PFSK-1 (cell line): ENCODE data around the gene NRP2.

Experiments used
- FOXP2 ChIP-seq: optimal IDR thresholded peaks from 2 replicates; pipeline ENCODE3; 2011; ENCODE audit warnings: borderline replicate concordance, control low read depth, inconsistent platforms; ENCODE audit not compliant: insufficient read depth; ENCODE audit errors: extremely low read length, extremely low read depth
- POLR2AphosphoS5 ChIP-seq: IDR thresholded peaks from 2 replicates; pipeline ENCODE4 v1.6.1; 2012; ENCODE audit warnings: low read depth, mild to moderate bottlenecking, control low read depth, low read length, moderate library complexity
- SIN3A ChIP-seq: IDR thresholded peaks from 2 replicates; pipeline ENCODE4 v1.6.1; 2012; ENCODE audit warnings: mild to moderate bottlenecking, low read length, moderate library complexity, borderline replicate concordance; ENCODE audit not compliant: insufficient read depth
- TAF1 ChIP-seq: IDR thresholded peaks from 2 replicates; pipeline ENCODE4 v1.6.1; 2012; ENCODE audit warnings: low read length, control low read depth, borderline replicate concordance; ENCODE audit not compliant: insufficient read depth
- TF ChIP-seq, protein P1 (sequence below), 2 experiments: IDR thresholded peaks; 2 replicates each; pipeline versions ENCODE4 v1.6.1 to v1.8.0; 2011 to 2012; ENCODE audit warnings: low read depth in 2 of 2, low read length in 2 of 2, control low read depth in 1 of 2, inconsistent platforms in 1 of 2, mild to moderate bottlenecking in 1 of 2, moderate library complexity in 1 of 2; ENCODE audit not compliant: insufficient read depth in 1 of 2

Gene NRP2

DNA sequence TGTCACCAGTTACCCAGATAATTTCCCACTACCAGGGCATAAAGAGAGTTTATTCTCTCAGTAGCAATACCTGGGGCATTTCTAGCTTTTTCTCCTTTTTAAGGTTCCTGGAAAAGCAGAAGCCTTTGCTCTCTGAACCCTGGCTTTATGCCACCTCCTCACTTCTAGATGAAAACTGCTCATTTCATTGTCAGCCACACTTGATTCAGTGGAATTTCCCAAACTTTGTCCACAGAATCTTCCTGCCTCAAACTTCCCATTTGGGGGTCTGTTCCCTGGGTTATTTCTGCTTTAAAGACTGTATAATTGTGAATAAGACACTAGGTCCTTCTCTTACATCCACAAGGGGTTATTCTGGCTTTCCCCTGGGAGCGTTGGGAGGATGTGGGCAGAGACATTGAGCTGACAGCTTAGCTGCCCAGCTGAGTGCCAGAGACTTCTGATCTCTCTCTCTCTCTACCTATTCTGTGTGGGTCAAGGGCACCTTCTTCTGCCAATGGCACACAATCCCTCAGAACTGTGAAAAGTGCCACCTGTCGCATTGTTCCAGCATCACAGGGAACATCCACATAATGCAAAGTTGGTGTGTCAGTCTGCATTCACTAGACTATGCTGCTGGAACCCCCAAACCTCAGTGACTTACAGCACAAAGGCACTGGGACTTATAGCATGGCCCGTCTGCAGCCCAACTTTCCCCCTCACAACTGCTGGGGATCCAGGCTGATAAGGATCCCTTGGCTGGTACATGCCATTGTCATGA lies 19.9 kb upstream of the NRP2 start:
- TF ChIP-seq FOXP2 (no peak), SIN3A (no peak), TAF1 (no peak), POLR2AphosphoS5 (no peak)
- TF ChIP-seq, protein P1, sequence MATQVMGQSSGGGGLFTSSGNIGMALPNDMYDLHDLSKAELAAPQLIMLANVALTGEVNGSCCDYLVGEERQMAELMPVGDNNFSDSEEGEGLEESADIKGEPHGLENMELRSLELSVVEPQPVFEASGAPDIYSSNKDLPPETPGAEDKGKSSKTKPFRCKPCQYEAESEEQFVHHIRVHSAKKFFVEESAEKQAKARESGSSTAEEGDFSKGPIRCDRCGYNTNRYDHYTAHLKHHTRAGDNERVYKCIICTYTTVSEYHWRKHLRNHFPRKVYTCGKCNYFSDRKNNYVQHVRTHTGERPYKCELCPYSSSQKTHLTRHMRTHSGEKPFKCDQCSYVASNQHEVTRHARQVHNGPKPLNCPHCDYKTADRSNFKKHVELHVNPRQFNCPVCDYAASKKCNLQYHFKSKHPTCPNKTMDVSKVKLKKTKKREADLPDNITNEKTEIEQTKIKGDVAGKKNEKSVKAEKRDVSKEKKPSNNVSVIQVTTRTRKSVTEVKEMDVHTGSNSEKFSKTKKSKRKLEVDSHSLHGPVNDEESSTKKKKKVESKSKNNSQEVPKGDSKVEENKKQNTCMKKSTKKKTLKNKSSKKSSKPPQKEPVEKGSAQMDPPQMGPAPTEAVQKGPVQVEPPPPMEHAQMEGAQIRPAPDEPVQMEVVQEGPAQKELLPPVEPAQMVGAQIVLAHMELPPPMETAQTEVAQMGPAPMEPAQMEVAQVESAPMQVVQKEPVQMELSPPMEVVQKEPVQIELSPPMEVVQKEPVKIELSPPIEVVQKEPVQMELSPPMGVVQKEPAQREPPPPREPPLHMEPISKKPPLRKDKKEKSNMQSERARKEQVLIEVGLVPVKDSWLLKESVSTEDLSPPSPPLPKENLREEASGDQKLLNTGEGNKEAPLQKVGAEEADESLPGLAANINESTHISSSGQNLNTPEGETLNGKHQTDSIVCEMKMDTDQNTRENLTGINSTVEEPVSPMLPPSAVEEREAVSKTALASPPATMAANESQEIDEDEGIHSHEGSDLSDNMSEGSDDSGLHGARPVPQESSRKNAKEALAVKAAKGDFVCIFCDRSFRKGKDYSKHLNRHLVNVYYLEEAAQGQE (IDR thresholded peaks at IDR 0.05; ENCODE audit: insufficient read depth in 1 of 2, low read depth in 2 of 2, low read length in 2 of 2): no peak

DNA sequence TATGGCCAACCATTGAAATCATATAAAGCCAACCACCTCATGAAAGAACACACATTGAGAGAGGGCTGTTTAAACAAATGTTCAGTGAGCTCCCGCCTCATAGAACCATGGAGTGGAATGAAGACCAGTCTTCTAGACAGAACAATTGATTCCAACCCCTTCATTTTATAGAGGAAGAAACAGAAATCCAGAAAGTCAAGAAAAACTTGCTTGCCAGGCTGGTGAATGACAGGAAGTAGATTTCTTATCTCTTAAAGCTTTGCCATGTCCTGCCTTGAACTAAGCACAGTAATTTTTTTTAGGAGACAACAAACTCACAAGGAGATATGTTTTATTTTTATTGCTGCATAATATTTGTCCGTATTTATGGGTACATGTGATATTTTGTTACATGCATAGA lies 16.5 kb upstream of the NRP2 start:
- TF ChIP-seq, protein P1 (IDR thresholded peaks at IDR 0.05; ENCODE audit: insufficient read depth in 1 of 2, low read depth in 2 of 2, low read length in 2 of 2): no peak
- TF ChIP-seq TAF1: no peak
- no peak for TF ChIP-seq SIN3A
- no peak for TF ChIP-seq POLR2AphosphoS5
- TF ChIP-seq FOXP2: no peak

DNA sequence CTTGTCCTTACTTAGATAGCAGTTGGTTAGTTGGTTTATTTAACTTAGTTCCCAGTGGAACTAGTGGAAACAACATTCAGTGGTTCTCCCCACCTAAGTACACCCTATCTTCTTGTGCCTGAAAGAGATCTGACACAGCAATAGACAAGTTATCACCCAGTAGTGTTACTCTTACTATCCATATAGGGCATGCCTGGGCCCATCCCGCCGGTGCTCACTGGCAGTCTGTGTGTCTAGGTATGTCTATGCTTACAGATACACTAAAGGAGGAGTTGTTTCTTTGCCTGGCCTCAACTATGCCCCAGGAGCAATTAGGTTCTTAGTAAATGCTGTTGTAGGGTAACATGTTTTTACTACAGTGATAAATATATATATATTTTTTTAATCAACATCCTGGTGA lies 12.0 kb upstream of the NRP2 start:
- TF ChIP-seq TAF1 (no peak), SIN3A (no peak)

DNA sequence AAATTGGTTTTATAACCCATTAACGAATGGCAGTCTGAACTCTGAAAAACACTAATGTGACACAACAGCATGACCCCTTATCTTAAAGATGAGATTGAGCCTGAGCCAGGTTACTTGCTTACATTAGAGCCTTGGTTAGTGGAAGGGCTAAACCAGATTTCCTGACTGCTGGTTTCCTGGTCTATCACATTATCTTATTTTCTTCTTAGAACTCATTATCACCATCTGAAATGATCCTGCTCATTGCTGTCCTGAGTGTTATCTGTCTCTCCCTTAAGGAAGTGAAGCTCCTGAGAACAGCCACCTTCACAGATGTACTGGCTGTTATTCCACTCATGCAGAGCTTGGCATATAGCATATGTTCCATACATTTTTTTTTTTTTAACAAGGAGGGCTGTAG lies 9.0 kb upstream of the NRP2 start:
- TF ChIP-seq, protein P1 (IDR thresholded peaks at IDR 0.05; ENCODE audit: insufficient read depth in 1 of 2, low read depth in 2 of 2, low read length in 2 of 2): no peak
- TF ChIP-seq FOXP2: no peak

DNA sequence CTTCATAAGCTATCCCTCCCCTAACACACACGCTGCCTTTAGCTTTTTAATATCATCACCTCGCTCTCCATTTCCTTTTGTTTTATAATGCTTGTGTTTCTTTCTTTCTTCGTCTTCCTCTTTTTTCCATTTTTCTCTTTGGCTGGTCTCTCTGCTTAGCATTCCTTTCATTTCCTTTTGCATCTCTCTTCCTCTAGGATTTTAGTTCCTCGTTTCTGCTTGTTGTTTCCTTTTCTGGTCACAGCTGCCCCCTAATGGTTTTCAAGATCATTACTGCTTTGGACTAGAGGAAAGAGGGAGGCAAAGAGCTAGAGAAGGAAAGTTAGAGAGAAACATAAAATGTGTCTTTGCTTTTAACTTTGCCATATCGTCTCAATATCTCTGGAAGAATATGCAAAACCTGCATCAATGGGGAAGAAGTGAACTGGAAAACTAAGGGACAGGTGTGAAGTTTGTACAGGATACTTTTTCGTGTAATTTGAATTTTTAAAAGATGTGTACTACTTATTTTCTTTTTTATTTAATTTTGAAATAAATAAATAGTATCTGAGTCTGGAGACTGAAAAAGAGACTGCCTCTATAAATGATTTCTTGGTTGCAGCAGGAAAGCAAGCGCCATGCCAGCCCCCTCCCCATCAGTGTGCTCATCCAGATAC lies 6.3 kb upstream of the NRP2 start:
- no peak for TF ChIP-seq TAF1
- no peak for TF ChIP-seq SIN3A
- no peak for TF ChIP-seq POLR2AphosphoS5
- TF ChIP-seq FOXP2: no peak
- TF ChIP-seq, protein P1 (IDR thresholded peaks at IDR 0.05; ENCODE audit: insufficient read depth in 1 of 2, low read depth in 2 of 2, low read length in 2 of 2): no peak
